ENCODE measurements around the gene ASPA.

ASPA gene

DNA sequence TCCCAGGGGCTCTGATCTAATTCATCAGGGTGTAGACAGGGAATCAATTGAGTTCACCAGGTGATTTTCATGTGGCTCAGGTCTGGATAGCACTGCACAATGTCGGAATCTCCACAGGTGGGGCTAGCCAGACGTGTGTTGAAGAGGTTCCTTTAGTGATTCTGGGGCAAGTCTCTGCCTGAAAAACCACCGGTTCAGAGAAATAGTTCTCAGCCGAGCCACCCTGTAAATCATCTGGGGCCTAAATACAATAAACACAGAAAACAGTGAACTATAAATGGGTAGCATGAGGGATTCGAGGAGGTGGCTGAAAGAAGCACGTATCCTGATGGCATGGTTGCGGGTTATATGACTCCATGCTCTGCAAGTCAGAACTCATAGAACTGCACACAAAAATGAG lies 21.3 kb downstream of the ASPA start:
- no peak overlapping the region for H3K14ac ChIP-seq (ENCODE audit: low read length)
- no peak overlapping the region for H4K91ac ChIP-seq (ENCODE audit: low read depth, low read length, poor library complexity)
- no peak overlapping the region for H2BK15ac ChIP-seq (ENCODE audit: low read length)
- no peak overlapping the region for H2AK5ac ChIP-seq (ENCODE audit: low read depth, low read length)
- no peak overlapping the region for H2BK5ac ChIP-seq (ENCODE audit: low read length)
- H3K36me3 ChIP-seq (replicated peaks in 1 of 2; ENCODE audit: control insufficient read depth in 2 of 2, insufficient read depth in 2 of 2, low read length in 2 of 2), result no peaks in the 10 kb centered on the region
- H3K27ac ChIP-seq (replicated peaks; ENCODE audit: low read length), result no peak overlapping the region
- no peak overlapping the region for H2BK12ac ChIP-seq (ENCODE audit: low read length)
- H4K8ac ChIP-seq (ENCODE audit: low read depth, low read length), result no peak overlapping the region
- no CpG with 5 or more reads among the region's 7 CpGs for WGBS, 2 donors (ENCODE audit: extremely low coverage in 2 of 2, insufficient read length in 2 of 2, insufficient replicate concordance in 1 of 2)
- no peak overlapping the region for H3K23ac ChIP-seq (ENCODE audit: low read depth, low read length, poor library complexity)
- H3K4me1 ChIP-seq (ENCODE audit: control insufficient read depth in 2 of 2, insufficient read depth in 1 of 2, low read depth in 1 of 2, low read length in 2 of 2), result no peaks in the 10 kb centered on the region
- no peak overlapping the region for H2AFZ ChIP-seq (ENCODE audit: low read length)
- H3K18ac ChIP-seq (ENCODE audit: low read length), result no peak overlapping the region
- peaks cover 0 to 2% of the 10 kb centered on the region in 2 donors for H3K9me3 ChIP-seq (replicated peaks in 1 of 2; ENCODE audit: control insufficient read depth in 2 of 2, insufficient read depth in 1 of 2, low read depth in 1 of 2, low read length in 2 of 2)
- no peaks in the 10 kb centered on the region for H3K79me1 ChIP-seq (ENCODE audit: low read depth, low read length)
- H3K4me2 ChIP-seq (ENCODE audit: insufficient read depth, low read length, poor library complexity, severe bottlenecking), result no peak overlapping the region
- no peak overlapping the region for H3K4me3 ChIP-seq (ENCODE audit: low read length in 2 of 2)
- peaks cover 0 to 12% (median 0%) of the 10 kb centered on the region in 3 experiments for H3K27me3 ChIP-seq (ENCODE audit: control insufficient read depth in 3 of 3, insufficient read depth in 3 of 3, low read depth in 1 of 3, low read length in 3 of 3)
- no peak overlapping the region for H2BK120ac ChIP-seq (ENCODE audit: low read depth, low read length)
- H3K4ac ChIP-seq (ENCODE audit: low read length), result no peak overlapping the region
- no peak for DNase-seq (ENCODE audit: low spot score)
- no peak overlapping the region for H3K9ac ChIP-seq (ENCODE audit: low read depth, low read length, poor library complexity)

GRCh38 chr17:3501344-3501743 lies 25.5 kb downstream of the ASPA start:
- no peak overlapping the region for H3K4ac ChIP-seq (ENCODE audit: low read length)
- H2BK12ac ChIP-seq (ENCODE audit: low read length), result no peak overlapping the region
- H3K14ac ChIP-seq (ENCODE audit: low read length), result no peak overlapping the region
- H3K4me2 ChIP-seq (ENCODE audit: insufficient read depth, low read length, poor library complexity, severe bottlenecking), result no peak overlapping the region
- no peak overlapping the region for H2BK15ac ChIP-seq (ENCODE audit: low read length)
- no peaks in the 10 kb centered on the region for H3K79me1 ChIP-seq (ENCODE audit: low read depth, low read length)
- no peaks in the 10 kb centered on the region for H3K4me1 ChIP-seq (ENCODE audit: control insufficient read depth in 2 of 2, insufficient read depth in 1 of 2, low read depth in 1 of 2, low read length in 2 of 2)
- peaks cover 0 to 2% (median 0%) of the 10 kb centered on the region in 3 experiments for H3K27me3 ChIP-seq (ENCODE audit: control insufficient read depth in 3 of 3, insufficient read depth in 3 of 3, low read depth in 1 of 3, low read length in 3 of 3)
- H4K91ac ChIP-seq (ENCODE audit: low read depth, low read length, poor library complexity), result no peak overlapping the region
- no CpG with 5 or more reads among the region's 5 CpGs for WGBS, 2 donors (ENCODE audit: extremely low coverage in 2 of 2, insufficient read length in 2 of 2, insufficient replicate concordance in 1 of 2)
- H3K18ac ChIP-seq (ENCODE audit: low read length), result no peak overlapping the region
- no peaks in the 10 kb centered on the region for H3K36me3 ChIP-seq (replicated peaks in 1 of 2; ENCODE audit: control insufficient read depth in 2 of 2, insufficient read depth in 2 of 2, low read length in 2 of 2)
- no peak overlapping the region for H2BK120ac ChIP-seq (ENCODE audit: low read depth, low read length)
- H3K9me3 ChIP-seq (replicated peaks in 1 of 2; ENCODE audit: control insufficient read depth in 2 of 2, insufficient read depth in 1 of 2, low read depth in 1 of 2, low read length in 2 of 2), result peaks cover 0 to 2% of the 10 kb centered on the region in 2 donors
- no peak overlapping the region for H2AFZ ChIP-seq (ENCODE audit: low read length)
- no peak overlapping the region for H3K9ac ChIP-seq (ENCODE audit: low read depth, low read length, poor library complexity)
- no peak overlapping the region for H3K27ac ChIP-seq (replicated peaks; ENCODE audit: low read length)
- no peak overlapping the region for H3K23ac ChIP-seq (ENCODE audit: low read depth, low read length, poor library complexity)
- no peak overlapping the region for H4K8ac ChIP-seq (ENCODE audit: low read depth, low read length)
- no peak overlapping the region for H3K4me3 ChIP-seq (ENCODE audit: low read length in 2 of 2)
- no peak for DNase-seq (ENCODE audit: low spot score)
- H2AK5ac ChIP-seq (ENCODE audit: low read depth, low read length), result no peak overlapping the region
- no peak overlapping the region for H2BK5ac ChIP-seq (ENCODE audit: low read length)

DNA sequence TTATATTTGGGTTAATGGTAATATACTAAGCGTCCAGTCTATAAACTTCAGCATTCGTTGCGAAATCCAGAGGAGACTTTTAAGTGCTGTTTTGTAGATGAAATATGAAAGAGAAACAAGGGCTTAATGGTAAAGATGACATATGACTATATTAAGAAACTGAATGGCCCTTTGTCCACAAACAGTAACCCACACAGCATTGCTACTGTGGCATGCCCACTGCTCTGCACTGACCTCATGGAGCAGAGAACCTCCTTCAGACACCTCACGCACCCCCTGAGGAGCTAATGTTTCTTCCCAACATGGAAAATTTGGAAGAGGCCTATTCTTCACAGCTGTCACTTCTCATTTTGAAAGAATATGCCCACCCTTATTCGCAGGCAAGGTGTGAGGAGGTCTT lies 26.7 kb downstream of the ASPA start:
- H3K4me1 ChIP-seq (ENCODE audit: control insufficient read depth in 2 of 2, insufficient read depth in 1 of 2, low read depth in 1 of 2, low read length in 2 of 2), result no peaks in the 10 kb centered on the region
- H2AK5ac ChIP-seq (ENCODE audit: low read depth, low read length), result no peak overlapping the region
- no peak overlapping the region for H3K9ac ChIP-seq (ENCODE audit: low read depth, low read length, poor library complexity)
- no peak overlapping the region for H3K4me3 ChIP-seq (ENCODE audit: low read length in 2 of 2)
- H4K91ac ChIP-seq (ENCODE audit: low read depth, low read length, poor library complexity), result no peak overlapping the region
- no peak for DNase-seq (ENCODE audit: low spot score)
- H3K79me1 ChIP-seq (ENCODE audit: low read depth, low read length), result no peaks in the 10 kb centered on the region
- no peak overlapping the region for H3K27ac ChIP-seq (replicated peaks; ENCODE audit: low read length)
- H4K8ac ChIP-seq (ENCODE audit: low read depth, low read length), result no peak overlapping the region
- H3K9me3 ChIP-seq (replicated peaks in 1 of 2; ENCODE audit: control insufficient read depth in 2 of 2, insufficient read depth in 1 of 2, low read depth in 1 of 2, low read length in 2 of 2), result peaks cover 0 to 2% of the 10 kb centered on the region in 2 donors
- H2BK15ac ChIP-seq (ENCODE audit: low read length), result no peak overlapping the region
- H3K36me3 ChIP-seq (replicated peaks in 1 of 2; ENCODE audit: control insufficient read depth in 2 of 2, insufficient read depth in 2 of 2, low read length in 2 of 2), result no peaks in the 10 kb centered on the region
- H2BK120ac ChIP-seq (ENCODE audit: low read depth, low read length), result peak overlapping the region; percentile 72
- no peak overlapping the region for H3K4me2 ChIP-seq (ENCODE audit: insufficient read depth, low read length, poor library complexity, severe bottlenecking)
- no peak overlapping the region for H2AFZ ChIP-seq (ENCODE audit: low read length)
- H3K14ac ChIP-seq (ENCODE audit: low read length), result no peak overlapping the region
- H3K4ac ChIP-seq (ENCODE audit: low read length), result no peak overlapping the region
- no peak overlapping the region for H3K23ac ChIP-seq (ENCODE audit: low read depth, low read length, poor library complexity)
- H3K18ac ChIP-seq (ENCODE audit: low read length), result peak overlapping the region; percentile 57
- WGBS, 2 donors (ENCODE audit: extremely low coverage in 2 of 2, insufficient read length in 2 of 2, insufficient replicate concordance in 1 of 2), result no CpG with 5 or more reads among the region's 5 CpGs
- no peaks in the 10 kb centered on the region for H3K27me3 ChIP-seq (ENCODE audit: control insufficient read depth in 3 of 3, insufficient read depth in 3 of 3, low read depth in 1 of 3, low read length in 3 of 3)
- H2BK5ac ChIP-seq (ENCODE audit: low read length), result no peak overlapping the region
- H2BK12ac ChIP-seq (ENCODE audit: low read length), result no peak overlapping the region

- no peak overlapping the region for H3K14ac ChIP-seq (ENCODE audit: low read length)
- no peak overlapping the region for H3K18ac ChIP-seq (ENCODE audit: low read length)
- H2AK5ac ChIP-seq (ENCODE audit: low read depth, low read length), result no peak overlapping the region
- H2BK5ac ChIP-seq (ENCODE audit: low read length), result no peak overlapping the region
- H3K27ac ChIP-seq (replicated peaks; ENCODE audit: low read length), result no peak overlapping the region
- H3K4me1 ChIP-seq (ENCODE audit: control insufficient read depth in 2 of 2, insufficient read depth in 1 of 2, low read depth in 1 of 2, low read length in 2 of 2), result no peaks in the 10 kb centered on the region
- H3K79me1 ChIP-seq (ENCODE audit: low read depth, low read length), result no peaks in the 10 kb centered on the region
- no CpG with 5 or more reads among the region's 1 CpG for WGBS, 2 donors (ENCODE audit: extremely low coverage in 2 of 2, insufficient read length in 2 of 2, insufficient replicate concordance in 1 of 2)
- H3K36me3 ChIP-seq (replicated peaks in 1 of 2; ENCODE audit: control insufficient read depth in 2 of 2, insufficient read depth in 2 of 2, low read length in 2 of 2), result no peaks in the 10 kb centered on the region
- H3K9me3 ChIP-seq (replicated peaks in 1 of 2; ENCODE audit: control insufficient read depth in 2 of 2, insufficient read depth in 1 of 2, low read depth in 1 of 2, low read length in 2 of 2), result peaks cover 0 to 2% of the 10 kb centered on the region in 2 donors
- H2BK12ac ChIP-seq (ENCODE audit: low read length), result no peak overlapping the region
- no peak overlapping the region for H4K91ac ChIP-seq (ENCODE audit: low read depth, low read length, poor library complexity)
- H3K23ac ChIP-seq (ENCODE audit: low read depth, low read length, poor library complexity), result no peak overlapping the region
- H3K4ac ChIP-seq (ENCODE audit: low read length), result no peak overlapping the region
- no peak for DNase-seq (ENCODE audit: low spot score)
- no peak overlapping the region for H2BK15ac ChIP-seq (ENCODE audit: low read length)
- no peak overlapping the region for H3K4me2 ChIP-seq (ENCODE audit: insufficient read depth, low read length, poor library complexity, severe bottlenecking)
- no peak overlapping the region for H2BK120ac ChIP-seq (ENCODE audit: low read depth, low read length)
- H2AFZ ChIP-seq (ENCODE audit: low read length), result no peak overlapping the region
- no peak overlapping the region for H3K4me3 ChIP-seq (ENCODE audit: low read length in 2 of 2)
- H4K8ac ChIP-seq (ENCODE audit: low read depth, low read length), result no peak overlapping the region
- H3K9ac ChIP-seq (ENCODE audit: low read depth, low read length, poor library complexity), result no peak overlapping the region
- no peaks in the 10 kb centered on the region for H3K27me3 ChIP-seq (ENCODE audit: control insufficient read depth in 3 of 3, insufficient read depth in 3 of 3, low read depth in 1 of 3, low read length in 3 of 3)
These were observed 27.5 kb downstream of the ASPA start for GRCh38 chr17:3503285-3503684.
